ENCODE results near the gene CASP7. TPM values are rescaled to one million over a fixed set of nuclear protein-coding genes. Genes with fewer than 3 reads are reported as not detected.
"Not testable (repeated sequence)": the region's sequence is repeated elsewhere in the genome, so short reads cannot be mapped to it uniquely, and the experiment has no call there.

Gene CASP7
- total and polyA plus RNA-seq, 2 donors, result 26.5 to 27.9 TPM

DNA sequence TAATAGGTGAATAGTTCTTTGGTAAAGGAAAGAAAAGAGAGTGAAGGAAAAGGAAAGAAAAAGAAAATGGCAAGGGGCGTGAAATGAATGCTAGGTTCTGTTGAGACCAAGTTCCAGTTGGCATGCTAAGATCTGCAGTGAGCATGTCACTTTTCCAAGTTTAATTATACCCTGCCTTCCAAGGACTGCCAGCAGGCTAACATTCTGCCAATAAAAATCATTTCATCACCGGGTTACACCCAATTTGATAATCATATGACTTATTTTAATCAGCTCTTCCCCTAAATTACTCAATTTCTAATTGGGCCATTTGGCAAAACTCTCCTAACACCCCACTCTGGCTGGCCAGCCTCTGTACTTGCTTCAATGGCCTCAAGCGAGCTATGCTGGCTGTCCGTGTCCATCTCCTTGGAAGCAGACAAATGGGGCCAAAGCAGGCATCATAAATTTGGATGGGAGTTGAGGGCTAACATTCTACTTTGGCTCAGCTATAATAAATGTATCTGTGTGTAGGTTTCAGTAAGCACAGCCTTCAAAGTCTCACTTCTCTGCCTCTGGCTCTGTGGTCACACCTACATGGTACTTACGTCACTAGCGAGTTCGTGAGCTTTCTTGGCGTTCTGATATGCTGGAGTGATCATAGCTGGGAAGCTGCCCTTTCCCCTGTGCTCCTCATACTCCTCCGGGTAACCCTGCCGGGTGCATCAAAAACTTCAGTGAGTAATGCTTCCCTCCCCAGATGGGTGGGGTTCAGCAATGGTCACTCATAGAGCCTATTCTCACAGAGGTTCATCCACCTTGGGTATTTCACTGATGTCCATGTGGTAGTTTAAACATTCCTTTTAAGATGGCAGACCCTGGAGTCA, 33.1 kb upstream of the CASP7 start:
- H3K9me3 ChIP-seq (ENCODE audit: control insufficient read depth in 2 of 2, insufficient read depth in 1 of 2, low read length in 1 of 2), result no peaks in the 10 kb centered on the region
- DNase-seq (ENCODE audit: low read depth in 6 of 9, low spot score in 9 of 9), result no peak
- no peak overlapping the region for H3K27ac ChIP-seq (ENCODE audit: low read depth in 1 of 2, low read length in 1 of 2)
- peaks cover 0 to 3% of the 10 kb centered on the region in 2 donors for H3K4me1 ChIP-seq (ENCODE audit: control insufficient read depth in 2 of 2, insufficient read depth in 2 of 2, low read length in 2 of 2)
- peaks cover 0 to 2% of the 10 kb centered on the region in 2 donors for H3K27me3 ChIP-seq (ENCODE audit: control insufficient read depth in 2 of 2, insufficient read depth in 1 of 2, low read length in 1 of 2)
- WGBS, result 95% methylated on average over 10 of the region's 10 CpGs
- H3K4me3 ChIP-seq (ENCODE audit: low read length in 2 of 2), result no peak overlapping the region
- no peaks in the 10 kb centered on the region for H3K36me3 ChIP-seq (ENCODE audit: control insufficient read depth in 2 of 2, insufficient read depth in 2 of 2, low read length in 1 of 2)

DNA sequence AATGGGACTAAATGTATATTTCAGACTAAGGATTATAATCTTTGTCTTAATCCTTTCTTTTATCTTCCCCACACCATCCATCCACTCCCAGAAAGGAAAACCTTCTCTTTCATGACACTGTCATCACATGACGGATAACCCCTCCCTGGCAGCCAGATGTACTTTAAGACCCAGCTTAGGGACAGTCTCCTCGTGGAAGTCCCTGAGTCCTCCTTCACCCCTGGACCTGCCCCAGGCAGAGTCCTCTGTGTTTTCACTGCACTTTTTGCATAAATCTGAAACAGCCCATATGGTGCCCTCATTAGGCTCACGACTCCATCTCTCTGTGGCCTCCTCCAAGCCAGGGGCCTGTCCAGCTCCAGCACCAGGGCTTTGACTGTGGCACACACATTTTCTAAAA, 31.9 kb upstream of the CASP7 start:
- H3K4me1 ChIP-seq (ENCODE audit: control insufficient read depth in 2 of 2, insufficient read depth in 2 of 2, low read length in 2 of 2), result no peaks in the 10 kb centered on the region
- no peaks in the 10 kb centered on the region for H3K36me3 ChIP-seq (ENCODE audit: control insufficient read depth in 2 of 2, insufficient read depth in 2 of 2, low read length in 1 of 2)
- H3K27ac ChIP-seq (ENCODE audit: low read depth in 1 of 2, low read length in 1 of 2), result no peak overlapping the region
- 92% methylated on average over 3 of the region's 3 CpGs for WGBS
- no peaks in the 10 kb centered on the region for H3K27me3 ChIP-seq (ENCODE audit: control insufficient read depth in 2 of 2, insufficient read depth in 1 of 2, low read length in 1 of 2)
- no peaks in the 10 kb centered on the region for H3K9me3 ChIP-seq (ENCODE audit: control insufficient read depth in 2 of 2, insufficient read depth in 1 of 2, low read length in 1 of 2)
- DNase-seq (ENCODE audit: low read depth in 6 of 9, low spot score in 9 of 9), result no peak
- no peak overlapping the region for H3K4me3 ChIP-seq (ENCODE audit: low read length in 2 of 2)

DNA sequence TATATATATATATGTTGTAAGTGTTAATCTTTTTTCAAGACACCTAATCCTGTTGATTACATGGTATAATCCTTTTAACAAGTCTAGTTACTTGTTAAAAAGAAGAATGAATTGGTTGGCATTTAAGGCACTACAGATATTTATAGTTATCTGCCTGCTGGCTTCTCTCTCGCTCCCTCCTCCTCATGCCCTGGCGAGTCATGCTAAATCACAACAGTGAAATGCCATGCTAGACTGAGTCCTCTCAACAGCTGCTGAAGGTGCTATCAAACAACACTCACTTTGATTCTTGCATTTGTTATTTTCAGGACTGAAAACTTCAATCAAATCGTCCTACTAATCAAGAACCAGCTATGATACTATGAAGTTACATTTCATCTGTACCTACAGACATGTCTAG, 31.2 kb upstream of the CASP7 start:
- H3K27me3 ChIP-seq (ENCODE audit: control insufficient read depth in 2 of 2, insufficient read depth in 1 of 2, low read length in 1 of 2), result no peaks in the 10 kb centered on the region
- 78% methylated on average over 3 of the region's 3 CpGs for WGBS
- H3K4me1 ChIP-seq (ENCODE audit: control insufficient read depth in 2 of 2, insufficient read depth in 2 of 2, low read length in 2 of 2), result no peaks in the 10 kb centered on the region
- H3K4me3 ChIP-seq (ENCODE audit: low read length in 2 of 2), result no peak overlapping the region
- H3K9me3 ChIP-seq (ENCODE audit: control insufficient read depth in 2 of 2, insufficient read depth in 1 of 2, low read length in 1 of 2), result no peaks in the 10 kb centered on the region
- no peak for DNase-seq (ENCODE audit: low read depth in 6 of 9, low spot score in 9 of 9)
- no peak overlapping the region for H3K27ac ChIP-seq (ENCODE audit: low read depth in 1 of 2, low read length in 1 of 2)
- H3K36me3 ChIP-seq (ENCODE audit: control insufficient read depth in 2 of 2, insufficient read depth in 2 of 2, low read length in 1 of 2), result no peaks in the 10 kb centered on the region

DNA sequence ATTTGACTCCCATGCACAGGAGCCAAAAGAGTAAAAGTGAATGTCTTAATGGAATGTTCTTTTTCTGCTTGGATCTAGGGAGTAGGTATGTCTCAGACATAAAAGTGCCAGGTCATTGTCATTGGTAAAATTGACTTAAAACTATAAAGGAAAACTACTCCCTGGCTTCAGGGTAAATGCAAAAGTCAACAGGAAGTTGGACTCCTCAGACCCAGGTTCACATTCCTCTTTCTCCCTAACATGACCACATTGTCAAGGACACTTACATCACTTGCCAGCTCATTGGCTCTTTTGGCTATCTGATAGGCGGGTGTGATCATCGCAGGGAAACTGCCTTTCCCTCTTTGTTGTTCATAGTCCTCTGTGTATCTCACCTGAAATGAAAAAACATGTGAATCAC, 29.5 kb upstream of the CASP7 start:
- H3K4me1 ChIP-seq (ENCODE audit: control insufficient read depth in 2 of 2, insufficient read depth in 2 of 2, low read length in 2 of 2), result no peaks in the 10 kb centered on the region
- no peaks in the 10 kb centered on the region for H3K36me3 ChIP-seq (ENCODE audit: control insufficient read depth in 2 of 2, insufficient read depth in 2 of 2, low read length in 1 of 2)
- no peak overlapping the region for H3K4me3 ChIP-seq (ENCODE audit: low read length in 2 of 2)
- H3K27ac ChIP-seq (ENCODE audit: low read depth in 1 of 2, low read length in 1 of 2), result no peak overlapping the region
- 98% methylated on average over 2 of the region's 2 CpGs for WGBS
- no peak for DNase-seq (ENCODE audit: low read depth in 6 of 9, low spot score in 9 of 9)
- H3K9me3 ChIP-seq (ENCODE audit: control insufficient read depth in 2 of 2, insufficient read depth in 1 of 2, low read length in 1 of 2), result no peaks in the 10 kb centered on the region
- H3K27me3 ChIP-seq (ENCODE audit: control insufficient read depth in 2 of 2, insufficient read depth in 1 of 2, low read length in 1 of 2), result no peaks in the 10 kb centered on the region

DNA sequence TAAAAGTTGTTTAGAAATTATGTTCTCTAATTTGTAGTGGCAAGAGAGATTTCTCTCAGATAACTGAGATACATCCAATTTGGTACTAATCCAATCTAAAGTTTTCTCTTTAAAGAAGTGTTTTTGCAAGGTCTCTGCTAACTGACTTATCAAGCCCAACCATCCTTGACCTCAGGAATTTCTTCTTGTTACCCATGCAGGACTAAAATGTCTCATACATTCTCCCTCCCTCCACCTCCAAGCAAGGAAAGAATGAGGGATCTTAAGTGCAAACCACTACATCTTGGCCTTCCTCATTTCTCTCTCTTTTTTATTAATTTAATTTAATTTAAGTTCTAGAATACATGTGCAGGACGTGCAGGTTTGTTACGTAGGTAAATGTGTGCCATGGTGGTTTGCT, 28.7 kb upstream of the CASP7 start:
- Histone ChIP-seq H3K27me3 (ENCODE audit: control insufficient read depth in 2 of 2, insufficient read depth in 1 of 2, low read length in 1 of 2) (no peaks in the 10 kb centered on the region), H3K36me3 (ENCODE audit: control insufficient read depth in 2 of 2, insufficient read depth in 2 of 2, low read length in 1 of 2) (no peaks in the 10 kb centered on the region), H3K9me3 (ENCODE audit: control insufficient read depth in 2 of 2, insufficient read depth in 1 of 2, low read length in 1 of 2) (no peaks in the 10 kb centered on the region), H3K4me3 (ENCODE audit: low read length in 2 of 2) (no peak overlapping the region), H3K27ac (ENCODE audit: low read depth in 1 of 2, low read length in 1 of 2) (no peak overlapping the region), H3K4me1 (ENCODE audit: control insufficient read depth in 2 of 2, insufficient read depth in 2 of 2, low read length in 2 of 2) (no peaks in the 10 kb centered on the region)
- DNase-seq (ENCODE audit: low read depth in 6 of 9, low spot score in 9 of 9), result no peak
- over 99% methylated on average over 2 of the region's 2 CpGs for WGBS

DNA sequence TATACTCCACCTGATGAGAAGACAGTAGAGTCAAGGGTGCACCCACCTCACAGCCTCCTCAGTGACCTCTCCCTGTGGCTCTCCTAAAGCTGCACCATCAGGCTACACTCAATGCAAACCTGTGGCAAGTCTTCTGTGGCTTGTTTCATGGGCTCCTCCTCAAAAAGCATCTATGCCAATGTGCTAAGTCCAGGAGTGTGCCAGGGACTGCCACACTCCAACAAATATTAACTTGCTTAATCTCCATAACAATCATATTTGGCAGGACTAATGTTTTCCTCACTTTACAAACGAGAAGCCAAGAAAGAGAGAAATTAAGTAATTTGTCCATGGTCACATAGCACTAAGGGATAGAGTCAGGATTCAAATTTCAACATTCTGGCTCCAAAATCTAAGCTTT, 27.8 kb upstream of the CASP7 start:
- Histone ChIP-seq H3K4me3 (ENCODE audit: low read length in 2 of 2) (no peak overlapping the region), H3K27me3 (ENCODE audit: control insufficient read depth in 2 of 2, insufficient read depth in 1 of 2, low read length in 1 of 2) (no peaks in the 10 kb centered on the region), H3K27ac (ENCODE audit: low read depth in 1 of 2, low read length in 1 of 2) (no peak overlapping the region), H3K9me3 (ENCODE audit: control insufficient read depth in 2 of 2, insufficient read depth in 1 of 2, low read length in 1 of 2) (no peaks in the 10 kb centered on the region), H3K4me1 (ENCODE audit: control insufficient read depth in 2 of 2, insufficient read depth in 2 of 2, low read length in 2 of 2) (no peaks in the 10 kb centered on the region), H3K36me3 (ENCODE audit: control insufficient read depth in 2 of 2, insufficient read depth in 2 of 2, low read length in 1 of 2) (no peaks in the 10 kb centered on the region)
- no peak for DNase-seq (ENCODE audit: low read depth in 6 of 9, low spot score in 9 of 9)
- WGBS, result 85% methylated on average over 1 of the region's 1 CpG

DNA sequence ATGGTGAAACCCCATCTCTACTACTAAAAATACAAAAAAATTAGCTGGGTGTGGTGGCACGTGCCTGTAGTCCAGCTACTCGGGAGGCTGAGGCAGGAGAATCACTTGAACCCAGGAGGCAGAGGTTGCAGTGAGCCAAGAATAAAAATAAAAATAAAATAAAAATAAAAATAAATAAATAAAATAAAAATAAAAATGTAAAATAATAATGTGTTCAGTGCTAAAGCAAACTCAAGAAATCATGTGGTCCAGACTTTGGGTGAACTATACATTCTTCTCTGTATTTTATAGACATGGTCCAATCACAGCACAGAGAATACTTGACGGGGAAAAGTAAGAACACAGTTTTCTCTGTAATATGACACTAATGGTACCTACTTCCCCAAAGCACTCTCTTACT, 27.3 kb upstream of the CASP7 start:
- not testable (repeated sequence) for H3K27me3 ChIP-seq (ENCODE audit: control insufficient read depth in 2 of 2, insufficient read depth in 1 of 2, low read length in 1 of 2); DNase-seq (ENCODE audit: low read depth in 6 of 9, low spot score in 9 of 9); H3K4me3 ChIP-seq (ENCODE audit: low read length in 2 of 2); H3K27ac ChIP-seq (ENCODE audit: low read depth in 1 of 2, low read length in 1 of 2); H3K9me3 ChIP-seq (ENCODE audit: control insufficient read depth in 2 of 2, insufficient read depth in 1 of 2, low read length in 1 of 2); H3K36me3 ChIP-seq (ENCODE audit: control insufficient read depth in 2 of 2, insufficient read depth in 2 of 2, low read length in 1 of 2); H3K4me1 ChIP-seq (ENCODE audit: control insufficient read depth in 2 of 2, insufficient read depth in 2 of 2, low read length in 2 of 2)
- WGBS, result 97% methylated on average over 3 of the region's 3 CpGs

DNA sequence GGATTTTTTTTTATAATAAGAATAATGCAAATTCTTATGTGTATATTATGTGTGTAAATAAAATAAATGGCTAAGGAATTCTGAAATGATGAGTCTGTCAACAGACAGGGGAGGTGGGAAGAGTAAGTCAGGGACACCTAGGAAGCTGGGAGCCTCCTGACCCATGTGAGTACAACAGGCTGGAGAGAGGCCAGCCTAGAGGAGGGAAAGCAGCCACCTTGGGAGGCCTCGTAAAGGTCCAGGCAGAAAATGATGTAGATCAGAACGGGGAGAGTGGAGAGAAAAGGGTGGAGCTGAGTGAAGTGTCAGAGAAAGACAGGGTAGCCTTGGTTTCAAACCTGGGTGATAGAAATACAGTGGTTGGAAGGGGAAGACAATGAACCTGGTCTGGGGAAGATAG, 22.8 kb upstream of the CASP7 start:
- no peaks in the 10 kb centered on the region for H3K27me3 ChIP-seq (ENCODE audit: control insufficient read depth in 2 of 2, insufficient read depth in 1 of 2, low read length in 1 of 2)
- no peaks in the 10 kb centered on the region for H3K36me3 ChIP-seq (ENCODE audit: control insufficient read depth in 2 of 2, insufficient read depth in 2 of 2, low read length in 1 of 2)
- 91% methylated on average over 2 of the region's 2 CpGs for WGBS
- H3K9me3 ChIP-seq (ENCODE audit: control insufficient read depth in 2 of 2, insufficient read depth in 1 of 2, low read length in 1 of 2), result no peaks in the 10 kb centered on the region
- H3K27ac ChIP-seq (ENCODE audit: low read depth in 1 of 2, low read length in 1 of 2), result no peak overlapping the region
- no peaks in the 10 kb centered on the region for H3K4me1 ChIP-seq (ENCODE audit: control insufficient read depth in 2 of 2, insufficient read depth in 2 of 2, low read length in 2 of 2)
- no peak for DNase-seq (ENCODE audit: low read depth in 6 of 9, low spot score in 9 of 9)
- H3K4me3 ChIP-seq (ENCODE audit: low read length in 2 of 2), result no peak overlapping the region

DNA sequence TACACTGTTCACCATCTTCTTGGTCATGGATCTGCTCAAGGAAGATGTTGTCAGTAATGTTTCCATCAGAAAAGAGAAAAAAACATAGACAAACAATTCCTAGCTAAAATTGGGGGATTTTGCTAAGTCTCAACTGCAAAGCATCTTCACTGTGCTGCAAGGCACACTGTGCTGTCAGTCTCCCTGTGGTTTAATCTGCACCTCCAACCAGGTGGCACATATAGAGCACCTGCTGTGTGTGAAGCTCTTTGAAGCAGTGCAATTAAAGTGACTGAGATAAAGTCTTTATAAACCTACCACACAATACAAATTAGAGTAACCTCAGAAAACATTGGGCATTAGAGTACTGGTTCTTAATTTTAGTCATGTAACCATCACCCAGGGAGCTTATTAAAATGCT, 22.2 kb upstream of the CASP7 start:
- no peak overlapping the region for H3K27ac ChIP-seq (ENCODE audit: low read depth in 1 of 2, low read length in 1 of 2)
- DNase-seq (ENCODE audit: low read depth in 6 of 9, low spot score in 9 of 9), result no peak
- H3K4me3 ChIP-seq (ENCODE audit: low read length in 2 of 2), result no peak overlapping the region
- no peaks in the 10 kb centered on the region for H3K36me3 ChIP-seq (ENCODE audit: control insufficient read depth in 2 of 2, insufficient read depth in 2 of 2, low read length in 1 of 2)
- no peaks in the 10 kb centered on the region for H3K27me3 ChIP-seq (ENCODE audit: control insufficient read depth in 2 of 2, insufficient read depth in 1 of 2, low read length in 1 of 2)
- no peaks in the 10 kb centered on the region for H3K9me3 ChIP-seq (ENCODE audit: control insufficient read depth in 2 of 2, insufficient read depth in 1 of 2, low read length in 1 of 2)
- no peaks in the 10 kb centered on the region for H3K4me1 ChIP-seq (ENCODE audit: control insufficient read depth in 2 of 2, insufficient read depth in 2 of 2, low read length in 2 of 2)
